Smooth muscle cell (in vitro differentiated cells): ENCODE measurements around the gene SLAMF6. TPM values are rescaled to one million over a fixed set of nuclear protein-coding genes. Genes with fewer than 3 reads are reported as not detected.

Experiments
- DNase-seq: peaks from one replicate; lab custom pipeline; 2025; ENCODE audit not compliant: unreplicated experiment; lab: John Stamatoyannopoulos, UW
- H2AFZ ChIP-seq: fragments of 200-600 bp; sonication (generic); 2 replicates; pipeline ENCODE4 v1.6.0; 2016; ENCODE audit warnings: antibody characterized with exemption, low read depth, mild to moderate bottlenecking
- H3F3A ChIP-seq: fragments of 200-600 bp; sonication (generic); 2 replicates; pipeline ENCODE4 v1.6.0; 2017; ENCODE audit warnings: antibody characterized with exemption, low read depth
- H3K27ac ChIP-seq: fragments of 200-600 bp; sonication (generic); 2 replicates; pipeline ENCODE4 v1.5.1; 2016; ENCODE audit warnings: low read depth, mild to moderate bottlenecking
- H3K27me3 ChIP-seq: fragments of 200-600 bp; sonication (generic); 2 replicates; pipeline ENCODE4 v1.6.1; 2016; ENCODE audit warnings: low read depth, mild to moderate bottlenecking
- H3K36me3 ChIP-seq: fragments of 200-600 bp; sonication (generic); 2 replicates; pipeline ENCODE4 v1.5.1; 2016; ENCODE audit warnings: low read depth
- H3K4me1 ChIP-seq: fragments of 200-600 bp; sonication (generic); 2 replicates; pipeline ENCODE4 v1.5.1; 2016; ENCODE audit warnings: low read depth
- H3K4me2 ChIP-seq: fragments of 200-600 bp; sonication (generic); 2 replicates; pipeline ENCODE4 v1.6.0; 2016; ENCODE audit warnings: mild to moderate bottlenecking
- H3K4me3 ChIP-seq: fragments of 200-600 bp; sonication (generic); 2 replicates; pipeline ENCODE4 v1.5.1; 2016; ENCODE audit warnings: mild to moderate bottlenecking
- H3K79me2 ChIP-seq: fragments of 200-600 bp; sonication (generic); 2 replicates; pipeline ENCODE4 v1.6.0; 2016; ENCODE audit warnings: low read depth, mild to moderate bottlenecking
- H3K9ac ChIP-seq: fragments of 200-600 bp; sonication (generic); 2 replicates; pipeline ENCODE4 v1.6.0; 2016; ENCODE audit warnings: low read depth
- H3K9me3 ChIP-seq: fragments of 200-600 bp; sonication (generic); replicated peaks from 2 replicates; pipeline ENCODE4 v1.5.1; 2016; ENCODE audit warnings: low read depth
- H4K20me1 ChIP-seq: fragments of 200-600 bp; sonication (generic); 2 replicates; pipeline ENCODE4 v1.6.0; 2016; ENCODE audit warnings: low read depth
- CTCF ChIP-seq: fragments of 200-600 bp; sonication (generic); IDR thresholded peaks from 2 replicates; pipeline ENCODE4 v1.5.1; 2017; ENCODE audit warnings: borderline replicate concordance, mild to moderate bottlenecking, antibody characterized with exemption; ENCODE audit not compliant: insufficient read depth, poor library complexity, severe bottlenecking
- WGBS: methylation state at CpG from one replicate; pipeline ENCODE4 v1.1.7; 2016; ENCODE audit warnings: low lambda C conversion rate; 5-methylcytosine and 5-hydroxymethylcytosine counted together
- polyA plus RNA-seq: library from polyadenylated mRNA; unstranded; fragments of >200 nt; fragmentation: Nextera tagmentation; extraction: Ambion mirVana; gene quantifications from 2 replicates; pipeline ENCODE4 v1.2.1, GENCODE V29; 2016
- total RNA-seq: library from RNA; depleted of rRNA; stranded (reverse); fragments of >200 nt; gene quantifications from 2 replicates; pipeline ENCODE4 v1.2.3, GENCODE V29; 2014

The SLAMF6 gene
- total and polyA plus RNA-seq, 2 experiments from 2014 or later = not detected

GRCh38 chr1:160453443-160453842 is 69.6 kb downstream of the SLAMF6 start:
- no peaks in the 10 kb centered on the region for H4K20me1 ChIP-seq
- H2AFZ ChIP-seq = no peak overlapping the region
- no peak for DNase-seq
- H3K79me2 ChIP-seq = no peaks in the 10 kb centered on the region
- no peak overlapping the region for H3K27ac ChIP-seq
- H3K4me3 ChIP-seq = no peak overlapping the region
- no peaks in the 10 kb centered on the region for H3K36me3 ChIP-seq
- WGBS = 89% methylated on average over 7 of the region's 7 CpGs
- H3K27me3 ChIP-seq = no peaks in the 10 kb centered on the region
- no peaks in the 10 kb centered on the region for H3K4me1 ChIP-seq
- no peak overlapping the region for H3K9ac ChIP-seq
- no peaks in the 10 kb centered on the region for H3F3A ChIP-seq
- H3K9me3 ChIP-seq = no peaks in the 10 kb centered on the region
- no peak overlapping the region for H3K4me2 ChIP-seq
- no peak for TF ChIP-seq CTCF

GRCh38 chr1:160451859-160452232 is 71.2 kb downstream of the SLAMF6 start:
- Histone ChIP-seq H3K9ac (no peak overlapping the region), H3K4me1 (no peaks in the 10 kb centered on the region), H3K27me3 (no peaks in the 10 kb centered on the region), H3K79me2 (no peaks in the 10 kb centered on the region), H2AFZ (no peak overlapping the region), H3K27ac (no peak overlapping the region), H3K4me2 (no peak overlapping the region), H3K36me3 (no peaks in the 10 kb centered on the region), H4K20me1 (no peaks in the 10 kb centered on the region), H3F3A (no peaks in the 10 kb centered on the region), H3K9me3 (no peaks in the 10 kb centered on the region), H3K4me3 (no peak overlapping the region)
- no peak for DNase-seq
- WGBS = 92% methylated on average over 1 of the region's 1 CpG
- no peak for TF ChIP-seq CTCF

- H3K27ac ChIP-seq = no peak overlapping the region
- H3K9ac ChIP-seq = no peak overlapping the region
- H4K20me1 ChIP-seq = no peaks in the 10 kb centered on the region
- H3K79me2 ChIP-seq = no peaks in the 10 kb centered on the region
- 93% methylated on average over 7 of the region's 7 CpGs for WGBS
- no peaks in the 10 kb centered on the region for H3K9me3 ChIP-seq
- no peaks in the 10 kb centered on the region for H3F3A ChIP-seq
- DNase-seq = no peak
- H3K4me3 ChIP-seq = no peak overlapping the region
- no peak overlapping the region for H3K4me2 ChIP-seq
- no peak for TF ChIP-seq CTCF
- no peaks in the 10 kb centered on the region for H3K4me1 ChIP-seq
- no peak overlapping the region for H2AFZ ChIP-seq
- H3K27me3 ChIP-seq = no peaks in the 10 kb centered on the region
- H3K36me3 ChIP-seq = no peaks in the 10 kb centered on the region
Measured at GRCh38 chr1:160451119-160451858, 71.8 kb downstream of the SLAMF6 start.

GRCh38 chr1:160449494-160449893 is 73.6 kb downstream of the SLAMF6 start:
- no peak for TF ChIP-seq CTCF
- Histone ChIP-seq H3K36me3 (no peaks in the 10 kb centered on the region), H3K4me1 (no peaks in the 10 kb centered on the region), H3F3A (no peaks in the 10 kb centered on the region), H3K79me2 (no peaks in the 10 kb centered on the region), H3K9me3 (no peaks in the 10 kb centered on the region), H3K27ac (no peak overlapping the region), H3K9ac (no peak overlapping the region), H3K27me3 (no peaks in the 10 kb centered on the region), H2AFZ (no peak overlapping the region), H3K4me3 (no peak overlapping the region), H4K20me1 (no peaks in the 10 kb centered on the region), H3K4me2 (no peak overlapping the region)
- DNase-seq = no peak
- 87% methylated on average over 2 of the region's 2 CpGs for WGBS
